Gastrocnemius medialis (tissue), 4 donors: ENCODE data around the gene CD79A. TPM values are rescaled to one million over a fixed set of nuclear protein-coding genes. Genes with fewer than 3 reads are reported as not detected.

ENCODE experiments used
- ATAC-seq, 2 donors: fragments of 150-250 bp; one replicate each; pipeline ENCODE4 v1.9.1; 2016
- DNase-seq, 2 donors: peaks; one replicate each; pipeline ENCODE4 v3.0.0-alpha.2; 2019
- H3K27ac ChIP-seq, 4 donors: fragments of 200-600 bp; sonication (generic); 1 replicate in 1 of 4; 2 replicates in 3 of 4; pipeline ENCODE4 v1.5.1; 2016 to 2018; ENCODE audit warnings: mild to moderate bottlenecking in 2 of 4, moderate library complexity in 1 of 4
- H3K27me3 ChIP-seq, 3 donors: fragments of 200-600 bp; sonication (generic) in 2 of 3; 1 replicate in 1 of 3; 2 replicates in 2 of 3; pipeline versions ENCODE4 v1.5.1 to v1.6.0; 2016 to 2019; ENCODE audit warnings: mild to moderate bottlenecking in 1 of 3, moderate library complexity in 1 of 3
- H3K36me3 ChIP-seq, 2 donors: fragments of 200-600 bp; sonication (generic) in 1 of 2; one replicate each; pipeline ENCODE4 v1.5.1; 2017 to 2018
- H3K4me1 ChIP-seq, 2 donors: fragments of 200-600 bp; sonication (generic) in 1 of 2; one replicate each; pipeline ENCODE4 v1.5.1; 2016 to 2017; ENCODE audit warnings: mild to moderate bottlenecking in 2 of 2
- H3K4me3 ChIP-seq, 4 donors: fragments of 200-600 bp; sonication (generic) in 3 of 4; 1 replicate in 1 of 4; 2 replicates in 3 of 4; pipeline ENCODE4 v1.5.1; 2016 to 2019; ENCODE audit warnings: mild to moderate bottlenecking in 2 of 4
- H3K9me3 ChIP-seq, 3 donors: fragments of 200-600 bp; sonication (generic) in 2 of 3; 1 replicate in 1 of 3; 2 replicates in 2 of 3; pipeline ENCODE4 v1.5.1; 2016 to 2019
- CTCF ChIP-seq, 5 experiments: fragments of 450-650 bp in 3 of 5; fragments of 200-600 bp in 2 of 5; sonication (generic) in 2 of 5; IDR thresholded peaks in 4 of 5; conservative IDR thresholded peaks in 1 of 5; 1 replicate in 4 of 5; 2 replicates in 1 of 5; pipeline ENCODE4 v1.5.1; 2016 to 2019; ENCODE audit warnings: antibody characterized with exemption in 5 of 5, mild to moderate bottlenecking in 3 of 5, moderate library complexity in 3 of 5
- POLR2A ChIP-seq, 2 donors: fragments of 450-650 bp; IDR thresholded peaks; one replicate each; pipeline ENCODE4 v1.6.1; 2017; ENCODE audit warnings: antibody characterized with exemption in 2 of 2, mild to moderate bottlenecking in 2 of 2, moderate library complexity in 2 of 2
- in situ Hi-C, 4 donors: fragments of 200-750 bp; cut with MboI; loops; one replicate each; pipeline versions ENCODE4 v1.15.0 to v1.8.0; 2017; ENCODE audit warnings: low sequenced_read_pairs in 4 of 4
- intact Hi-C: fragments of 100-400 bp; cut with DNase I; formaldehyde crosslinking; loops from one replicate; pipeline ENCODE4 v1.15.1; 2023; ENCODE audit warnings: low total_unique reads
- total RNA-seq, 4 donors: library from RNA; depleted of rRNA; stranded (reverse); fragments of >200 nt; gene quantifications; one replicate each; pipeline versions ENCODE4 v1.1.0 to v1.2.3, GENCODE V29; 2016

Gene CD79A
- total RNA-seq, 4 donors from 2014 or later: 0.20 TPM; not detected in 3

GRCh38 chr19:41895745-41896580 lies 18.9 kb downstream of the CD79A start:
- in situ Hi-C loops (no loop called here), intact Hi-C loops (no loop called here)
- DNase-seq (no peak), ATAC-seq (no peak)
- Histone ChIP-seq H3K27ac (no peak overlapping the region), H3K27me3 (no peaks in the 10 kb centered on the region), H3K4me1 (no peaks in the 10 kb centered on the region), H3K4me3 (no peak overlapping the region), H3K36me3 (peaks cover 0 to 62% of the 10 kb centered on the region in 2 donors), H3K9me3 (no peaks in the 10 kb centered on the region)
- TF ChIP-seq POLR2A (IDR thresholded peaks at IDR 0.05): no peak
- TF ChIP-seq CTCF (IDR thresholded peaks at IDR 0.05 in 4 of 5, conservative IDR thresholded peaks at IDR 0.05 in 1 of 5): no peak

DNA sequence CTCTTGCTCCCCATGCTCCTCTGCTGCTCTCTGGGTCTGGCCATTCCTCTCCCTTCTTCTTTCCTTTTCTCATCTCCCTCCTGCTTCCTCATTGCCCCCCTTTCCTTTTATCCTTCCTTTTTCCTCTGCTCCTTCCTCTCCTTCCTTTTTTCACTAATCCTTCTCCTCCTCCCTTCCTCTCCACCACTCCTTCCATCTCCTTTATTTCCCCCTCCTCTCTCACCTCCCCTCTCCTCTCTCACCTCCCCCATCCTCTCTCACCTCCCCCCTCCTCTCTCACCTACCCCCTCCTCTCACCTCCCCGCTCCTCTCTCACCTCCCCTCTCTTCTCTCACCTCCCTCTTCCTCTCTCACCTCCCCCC lies 19.5 kb downstream of the CD79A start:
- DNase-seq (no peak), ATAC-seq (no peak)
- no peaks in the 10 kb centered on the region for H3K9me3 ChIP-seq
- intact Hi-C loops (no loop called here), in situ Hi-C loops (no loop called here)
- H3K27ac ChIP-seq: no peak overlapping the region
- no peaks in the 10 kb centered on the region for H3K4me1 ChIP-seq
- H3K27me3 ChIP-seq: no peaks in the 10 kb centered on the region
- no peak overlapping the region for H3K4me3 ChIP-seq
- peaks cover 0 to 68% of the 10 kb centered on the region in 2 donors for H3K36me3 ChIP-seq
- TF ChIP-seq CTCF (IDR thresholded peaks at IDR 0.05 in 4 of 5, conservative IDR thresholded peaks at IDR 0.05 in 1 of 5) (no peak), POLR2A (IDR thresholded peaks at IDR 0.05) (no peak)

- intact Hi-C loops: no loop called here
- H3K4me3 ChIP-seq: no peak overlapping the region
- no peak for DNase-seq
- TF ChIP-seq POLR2A (IDR thresholded peaks at IDR 0.05): no peak
- no peak for ATAC-seq
- in situ Hi-C loops: no loop called here
- H3K27me3 ChIP-seq: no peaks in the 10 kb centered on the region
- no peaks in the 10 kb centered on the region for H3K9me3 ChIP-seq
- H3K4me1 ChIP-seq: no peaks in the 10 kb centered on the region
- H3K27ac ChIP-seq: no peak overlapping the region
- peaks cover 0 to 70% of the 10 kb centered on the region in 2 donors for H3K36me3 ChIP-seq
Observed at GRCh38 chr19:41897181-41897580, 20.1 kb downstream of the CD79A start.

GRCh38 chr19:41897820-41898219 lies 20.7 kb downstream of the CD79A start:
- in situ Hi-C loops (no loop called here), intact Hi-C loops (no loop called here)
- ATAC-seq (no peak), DNase-seq (no peak)
- Histone ChIP-seq H3K4me3 (no peak overlapping the region), H3K27ac (no peak overlapping the region), H3K9me3 (no peaks in the 10 kb centered on the region), H3K36me3 (peaks cover 0 to 70% of the 10 kb centered on the region in 2 donors), H3K27me3 (no peaks in the 10 kb centered on the region), H3K4me1 (no peaks in the 10 kb centered on the region)
- TF ChIP-seq POLR2A (IDR thresholded peaks at IDR 0.05) (no peak), CTCF (IDR thresholded peaks at IDR 0.05 in 4 of 5, conservative IDR thresholded peaks at IDR 0.05 in 1 of 5) (no peak)

- intact Hi-C loops (no loop called here), in situ Hi-C loops (no loop called here)
- TF ChIP-seq CTCF (IDR thresholded peaks at IDR 0.05 in 4 of 5, conservative IDR thresholded peaks at IDR 0.05 in 1 of 5): no peak
- TF ChIP-seq POLR2A (IDR thresholded peaks at IDR 0.05): no peak
- no peaks in the 10 kb centered on the region for H3K27me3 ChIP-seq
- H3K27ac ChIP-seq: no peak overlapping the region
- no peaks in the 10 kb centered on the region for H3K9me3 ChIP-seq
- H3K4me1 ChIP-seq: no peaks in the 10 kb centered on the region
- H3K4me3 ChIP-seq: no peak overlapping the region
- DNase-seq: no peak
- ATAC-seq: no peak
- H3K36me3 ChIP-seq: peaks cover 0 to 72% of the 10 kb centered on the region in 2 donors
Observed at GRCh38 chr19:41898235-41898634, 21.2 kb downstream of the CD79A start.
